H1 (cell line): ENCODE results near the gene MARVELD2. TPM values are rescaled to one million over a fixed set of nuclear protein-coding genes. Genes with fewer than 3 reads are reported as not detected.
A peak's percentile ranks its signal among the peaks of the same experiment; 100 is the strongest.

Experiments
- CTCF ChIA-PET: fragments of 300-600 bp; sonication (Branson Sonifier 250); formaldehyde crosslinking; loops from one replicate; lab custom pipeline; 2021; ENCODE audit not compliant: partially characterized antibody; lab: Charles Lee
- POLR2A ChIA-PET: fragments of 300-600 bp; sonication (Branson Sonifier 250); formaldehyde crosslinking; loops from one replicate; lab custom pipeline; 2021; ENCODE audit warnings: inconsistent platforms; ENCODE audit not compliant: partially characterized antibody; lab: Charles Lee
- DNase-seq, 2 experiments: peaks; one replicate each; pipeline versions ENCODE4 v3.0.0 to v3.0.0-alpha.2; 2010 to 2022; ENCODE audit warnings: low spot score in 2 of 2, low read depth in 1 of 2, mixed read lengths in 1 of 2
- FAIRE-seq: peaks from 2 replicates; lab custom pipeline; 2011; peaks lifted over from hg19 to GRCh38; lab: Jason Lieb, UNC
- H2AFZ ChIP-seq: 2 replicates; pipeline ENCODE4 v1.8.1; 2012; ENCODE audit warnings: low read length, inconsistent platforms
- H2AK5ac ChIP-seq: 2 replicates; pipeline ENCODE4 v1.6.1; 2013; ENCODE audit warnings: low read depth, low read length
- H2BK120ac ChIP-seq: replicated peaks from 2 replicates; pipeline ENCODE3; 2013; ENCODE audit warnings: low read depth, low read length, inconsistent platforms
- H2BK12ac ChIP-seq: 2 replicates; pipeline ENCODE4 v1.6.1; 2013; ENCODE audit warnings: low read depth, low read length
- H2BK15ac ChIP-seq: 2 replicates; pipeline ENCODE4 v1.6.1; 2013; ENCODE audit warnings: low read length
- H2BK20ac ChIP-seq: 2 replicates; pipeline ENCODE4 v1.6.1; 2013; ENCODE audit warnings: low read length
- H2BK5ac ChIP-seq: 2 replicates; pipeline ENCODE4 v1.6.1; 2013; ENCODE audit warnings: low read depth, low read length
- H3K14ac ChIP-seq: 2 replicates; pipeline ENCODE4 v1.6.1; 2013; ENCODE audit warnings: inconsistent platforms; ENCODE audit not compliant: insufficient read length
- H3K18ac ChIP-seq: 2 replicates; pipeline ENCODE4 v1.6.1; 2013; ENCODE audit warnings: low read length; ENCODE audit errors: extremely low read depth
- H3K23ac ChIP-seq: 2 replicates; pipeline ENCODE4 v1.6.1; 2013; ENCODE audit warnings: inconsistent platforms; ENCODE audit not compliant: insufficient read length
- H3K23me2 ChIP-seq: 2 replicates; pipeline ENCODE4 v1.6.1; 2013; ENCODE audit warnings: low read depth, low read length
- H3K27ac ChIP-seq: 2 replicates; pipeline ENCODE4 v1.6.1; 2011; ENCODE audit warnings: low read depth, low read length, inconsistent platforms
- H3K27me3 ChIP-seq, 4 experiments: replicated peaks in 1 of 4; 1 replicate in 1 of 4; 2 replicates in 3 of 4; pipeline versions ENCODE4 v1.6.1 to v1.8.1; 2011 to 2013; ENCODE audit warnings: low read length in 3 of 4, mild to moderate bottlenecking in 3 of 4, inconsistent platforms in 2 of 4, mixed read lengths in 2 of 4, moderate library complexity in 1 of 4; ENCODE audit not compliant: control insufficient read depth in 3 of 4, insufficient read depth in 3 of 4; ENCODE audit errors: extremely low read depth in 1 of 4
- H3K36me3 ChIP-seq, 4 experiments: 2 replicates each; pipeline versions ENCODE4 v1.6.1 to v1.8.1; 2011 to 2013; ENCODE audit warnings: mild to moderate bottlenecking in 4 of 4, low read length in 3 of 4, moderate library complexity in 2 of 4, control low read depth in 1 of 4, inconsistent platforms in 1 of 4; ENCODE audit not compliant: insufficient read depth in 4 of 4, control insufficient read depth in 2 of 4
- H3K4ac ChIP-seq: replicated peaks from 2 replicates; pipeline ENCODE3; 2013; ENCODE audit warnings: low read length, low read depth, mixed read lengths, inconsistent platforms; ENCODE audit not compliant: insufficient read length
- H3K4me1 ChIP-seq, 4 experiments: replicated peaks in 1 of 4; 1 replicate in 1 of 4; 2 replicates in 3 of 4; pipeline versions ENCODE4 v1.6.1 to v1.8.1; 2011 to 2013; ENCODE audit warnings: low read length in 3 of 4, inconsistent platforms in 2 of 4, mixed read lengths in 1 of 4; ENCODE audit not compliant: insufficient read depth in 4 of 4, control insufficient read depth in 3 of 4
- H3K4me2 ChIP-seq, 2 experiments: 2 replicates each; pipeline versions ENCODE4 v1.6.1 to v1.8.1; 2011 to 2013; ENCODE audit warnings: low read depth in 2 of 2, low read length in 2 of 2, control low read depth in 1 of 2, inconsistent platforms in 1 of 2, mild to moderate bottlenecking in 1 of 2; ENCODE audit not compliant: insufficient read depth in 1 of 2
- H3K4me3 ChIP-seq, 4 experiments: fragments of 200-600, 300-600 bp in 1 of 4; sonication (generic), shearing (Covaris generic), sonication (Bioruptor Twin) in 1 of 4; 2 replicates each; pipeline versions ENCODE4 v1.5.1 to v1.8.1; 2011 to 2016; ENCODE audit warnings: low read length in 4 of 4, low read depth in 3 of 4, control low read depth in 2 of 4, inconsistent platforms in 2 of 4, mild to moderate bottlenecking in 2 of 4, mixed read lengths in 1 of 4, moderate library complexity in 1 of 4; ENCODE audit not compliant: insufficient read depth in 2 of 4; ENCODE audit errors: extremely low read depth in 1 of 4
- H3K56ac ChIP-seq: replicated peaks from 2 replicates; pipeline ENCODE3; 2013; ENCODE audit warnings: low read depth, mild to moderate bottlenecking, mixed read lengths, low read length, inconsistent platforms; ENCODE audit not compliant: insufficient read length
- H3K79me1 ChIP-seq: 2 replicates; pipeline ENCODE4 v1.6.1; 2013; ENCODE audit warnings: low read depth, low read length, control low read depth
- H3K79me2 ChIP-seq, 2 experiments: 2 replicates each; pipeline versions ENCODE4 v1.6.1 to v1.8.1; 2012 to 2013; ENCODE audit warnings: low read length in 2 of 2, mild to moderate bottlenecking in 2 of 2, inconsistent platforms in 1 of 2; ENCODE audit not compliant: insufficient read depth in 2 of 2, control insufficient read depth in 1 of 2
- H3K9ac ChIP-seq, 4 experiments: replicated peaks in 1 of 4; 1 replicate in 1 of 4; 2 replicates in 3 of 4; pipeline versions ENCODE4 v1.6.1 to v1.8.1; 2011 to 2013; ENCODE audit warnings: low read depth in 3 of 4, low read length in 3 of 4, control low read depth in 2 of 4, mild to moderate bottlenecking in 2 of 4, moderate library complexity in 2 of 4, inconsistent platforms in 1 of 4; ENCODE audit errors: extremely low read depth in 1 of 4
- H3K9me3 ChIP-seq, 2 experiments: 2 replicates each; pipeline versions ENCODE4 v1.6.1 to v1.8.1; 2012 to 2013; ENCODE audit warnings: mild to moderate bottlenecking in 2 of 2, moderate library complexity in 2 of 2, control low read depth in 1 of 2, inconsistent platforms in 1 of 2, low read depth in 1 of 2, low read length in 1 of 2, mixed read lengths in 1 of 2; ENCODE audit not compliant: insufficient read depth in 2 of 2
- H4K20me1 ChIP-seq, 2 experiments: replicated peaks in 1 of 2; 2 replicates each; pipeline versions ENCODE3 to v1.8.1; 2011 to 2013; ENCODE audit warnings: inconsistent platforms in 2 of 2, low read length in 2 of 2, mild to moderate bottlenecking in 1 of 2; ENCODE audit not compliant: insufficient read depth in 2 of 2, control insufficient read depth in 1 of 2
- H4K5ac ChIP-seq: 2 replicates; pipeline ENCODE4 v1.6.1; 2013; ENCODE audit warnings: low read length, low read depth, mixed read lengths, inconsistent platforms; ENCODE audit not compliant: insufficient read length
- H4K8ac ChIP-seq: 2 replicates; pipeline ENCODE4 v1.8.0; 2013; ENCODE audit warnings: mild to moderate bottlenecking, moderate library complexity, low read length, inconsistent platforms; ENCODE audit not compliant: insufficient read depth; ENCODE audit errors: extremely low read depth
- H4K91ac ChIP-seq: replicated peaks from 2 replicates; pipeline ENCODE3; 2013; ENCODE audit warnings: low read length, mixed read lengths, inconsistent platforms; ENCODE audit not compliant: insufficient read length
- KDM5A ChIP-seq: fragments of 200-600 bp; IDR thresholded peaks from 2 replicates; pipeline ENCODE4 v1.7.1; 2012; ENCODE audit warnings: mild to moderate bottlenecking, low read length, inconsistent platforms, mixed read lengths
- NANOG ChIP-seq: IDR thresholded peaks from 2 replicates; pipeline ENCODE4 v1.6.1; 2011; ENCODE audit warnings: low read length, low read depth, mild to moderate bottlenecking, inconsistent platforms; ENCODE audit not compliant: insufficient read depth, poor library complexity, severe bottlenecking
- POLR2A ChIP-seq, 2 experiments: IDR thresholded peaks; 1 replicate in 1 of 2; 2 replicates in 1 of 2; pipeline ENCODE4 v1.6.1; 2011; ENCODE audit warnings: low read depth in 2 of 2, low read length in 2 of 2, mild to moderate bottlenecking in 2 of 2; ENCODE audit errors: control extremely low read depth in 1 of 2
- RXRA ChIP-seq: IDR thresholded peaks from 2 replicates; pipeline ENCODE4 v1.6.1; 2011; ENCODE audit warnings: low read depth, mild to moderate bottlenecking, low read length, moderate library complexity; ENCODE audit not compliant: insufficient read depth
- WGBS, 2 experiments: shearing (Covaris generic) in 1 of 2; methylation state at CpG; one replicate each; pipeline versions ENCODE4 v1.1.6 to v1.1.7; 2013 to 2015; ENCODE audit warnings: low lambda C conversion rate in 2 of 2, mixed read lengths in 2 of 2, inconsistent platforms in 1 of 2, low coverage in 1 of 2, missing lambda C conversion rate in 1 of 2; ENCODE audit not compliant: insufficient replicate concordance in 2 of 2, insufficient coverage in 1 of 2, insufficient read length in 1 of 2; ENCODE audit errors: extremely low coverage in 1 of 2, missing lambda C conversion rate in 1 of 2; 5-methylcytosine and 5-hydroxymethylcytosine counted together
- polyA plus RNA-seq, 7 experiments: library from polyadenylated mRNA; depleted of rRNA in 3 of 7; stranded (reverse) in 5 of 7; unstranded in 2 of 7; fragments of >200 nt in 5 of 7; fragments of 200-250 nt in 2 of 7; gene quantifications; 1 replicate in 5 of 7; 2 replicates in 1 of 7; 4 replicates in 1 of 7; pipeline versions ENCODE4 v1.2.1 to v1.2.3, GENCODE V29; 2011 to 2013; ENCODE audit warnings: missing spikeins in 2 of 7, mixed read lengths in 2 of 7
- total RNA-seq: library from RNA; stranded (reverse); fragmentation: NEBNext Ultra II Directional; extraction: Animal tissue kit (Norgen Biotek cat#: 25700); gene quantifications from 2 replicates; pipeline ENCODE4 v1.2.1, GENCODE V29; 2021

MARVELD2 gene
- total and polyA plus RNA-seq, 2 of the 8 experiments (the other 6 are each of a cell fraction or from before 2014, with no cell fraction given) = 18.7 to 31.0 TPM

DNA sequence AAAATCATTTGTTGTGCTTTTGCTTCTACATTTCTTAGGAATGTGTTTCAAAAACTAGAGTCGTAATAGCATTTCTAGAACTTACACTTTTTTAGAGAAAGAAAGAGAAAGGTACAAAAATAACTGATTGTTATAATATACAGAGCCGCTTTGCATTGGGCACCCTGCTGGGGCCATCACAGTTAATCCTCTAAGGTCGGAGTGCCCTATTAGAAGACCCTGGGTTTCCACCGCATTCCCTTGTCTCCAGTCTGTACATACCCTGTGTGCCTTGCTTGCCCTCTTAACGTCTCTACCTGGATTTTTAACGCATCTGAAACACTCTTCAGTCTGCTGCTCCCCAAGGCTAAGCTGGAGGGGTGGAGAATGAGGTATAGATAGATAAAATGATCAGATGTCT lies 1.3 kb downstream of the MARVELD2 start:
- H2BK12ac ChIP-seq = no peak overlapping the region
- no peaks in the 10 kb centered on the region for H3K9me3 ChIP-seq
- no peak overlapping the region for H3K23ac ChIP-seq
- no peak overlapping the region for H3K4ac ChIP-seq
- H2BK5ac ChIP-seq = no peak overlapping the region
- TF ChIP-seq POLR2A (IDR thresholded peaks at IDR 0.05; ENCODE audit: control extremely low read depth in 1 of 2, low read depth in 2 of 2, low read length in 2 of 2) = peak in 1 of 2 experiments; percentile 20; a peak in 1 of 3 replicates
- no peak for TF ChIP-seq KDM5A
- peak; percentile 60 for TF ChIP-seq NANOG
- TF ChIP-seq RXRA = no peak
- TF ChIP-seq, all 59 proteins: peak for 2
- Histone ChIP-seq H2BK120ac (no peak overlapping the region), H3K27ac (no peak overlapping the region), H3K23me2 (peaks cover 11% of the 10 kb centered on the region), H3K36me3 (peaks cover 2 to 19% (median 12%) of the 10 kb centered on the region in 4 experiments; a peak in 5 of 8 replicates), H4K8ac (no peak overlapping the region), H3K4me2 (peak overlapping the region; percentile 77 to 87), H3K56ac (no peak overlapping the region), H3K27me3 (no peaks in the 10 kb centered on the region), H2AK5ac (no peak overlapping the region), H2BK20ac (no peak overlapping the region), H3K4me3 (peak overlapping the region; percentile 89 to 93 (median 92)), H2BK15ac (no peak overlapping the region), H2AFZ (no peak overlapping the region), H4K5ac (no peak overlapping the region), H3K79me1 (no peaks in the 10 kb centered on the region; the same call in 1 of the 2 replicates), H3K4me1 (no peaks in the 10 kb centered on the region; a peak in 2 of 7 replicates), H3K18ac (no peak overlapping the region), H3K14ac (no peak overlapping the region), H3K9ac (peak overlapping the region; percentile 6 to 92 (median 79); a peak in 2 of 7 replicates), H4K20me1 (peaks cover 0 to 2% of the 10 kb centered on the region in 2 experiments), H4K91ac (no peak overlapping the region), H3K79me2 (peaks cover 0 to 5% of the 10 kb centered on the region in 2 experiments; a peak in 1 of 4 replicates)
- FAIRE-seq (peak; percentile 28), DNase-seq (peak in 1 of 2 experiments; percentile 47)
- ChIA-PET CTCF (no interaction called here), POLR2A (no interaction called here)
- 15% methylated on average over 6 of the region's 6 CpGs; no CpG with 5 or more reads in 1 of the 2 experiments for WGBS, 2 experiments
